HG02798 (cell line): ENCODE data around the gene SLC35F3.

Source experiments
- ATAC-seq: cut with Tn5 transposase; IDR thresholded peaks from one replicate; pipeline ENCODE4 v1.9.1; 2021; ENCODE audit warnings: mild to moderate bottlenecking; ENCODE audit not compliant: unreplicated experiment, poor library complexity

SLC35F3 gene

DNA sequence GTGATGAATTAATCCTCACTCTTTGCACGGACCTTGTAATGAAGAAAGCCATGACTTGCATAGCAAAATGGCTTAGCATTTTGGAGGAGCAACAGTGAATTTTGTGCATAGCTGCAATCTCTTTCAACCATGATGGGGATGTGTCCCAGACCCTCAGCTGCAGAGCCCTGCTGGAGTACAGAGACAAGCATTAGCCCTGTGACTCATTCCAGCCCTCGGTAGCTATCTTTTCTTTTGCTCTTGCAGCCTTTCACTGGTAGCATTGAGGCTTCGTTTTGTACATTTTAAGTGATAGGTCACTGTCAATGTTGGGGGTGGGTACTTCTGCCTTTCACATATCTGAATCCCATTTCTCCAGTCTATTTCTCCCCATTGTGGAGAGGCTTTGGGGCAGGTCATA lies 58.4 kb downstream of the SLC35F3 start:
- no peak for ATAC-seq

DNA sequence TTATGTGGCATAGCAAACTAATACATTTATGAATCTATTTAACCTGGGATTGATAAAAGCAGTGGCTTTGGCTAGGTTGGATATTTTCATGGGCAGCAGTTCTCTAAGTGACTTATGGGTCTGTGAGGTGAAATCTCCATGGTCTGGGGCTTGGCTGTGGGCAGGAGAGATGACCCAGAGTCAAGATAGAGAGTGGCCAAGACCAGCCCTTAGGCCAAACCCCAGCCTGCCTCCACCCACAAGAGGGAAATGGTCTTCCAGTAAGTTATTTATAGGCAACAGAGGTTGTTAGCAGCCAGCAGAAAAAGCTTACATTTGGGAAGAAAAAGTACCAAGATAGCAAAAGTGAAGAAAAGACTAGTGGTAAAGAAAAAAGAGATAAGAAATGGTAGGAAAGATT lies 61.4 kb downstream of the SLC35F3 start:
- ATAC-seq: no peak

DNA sequence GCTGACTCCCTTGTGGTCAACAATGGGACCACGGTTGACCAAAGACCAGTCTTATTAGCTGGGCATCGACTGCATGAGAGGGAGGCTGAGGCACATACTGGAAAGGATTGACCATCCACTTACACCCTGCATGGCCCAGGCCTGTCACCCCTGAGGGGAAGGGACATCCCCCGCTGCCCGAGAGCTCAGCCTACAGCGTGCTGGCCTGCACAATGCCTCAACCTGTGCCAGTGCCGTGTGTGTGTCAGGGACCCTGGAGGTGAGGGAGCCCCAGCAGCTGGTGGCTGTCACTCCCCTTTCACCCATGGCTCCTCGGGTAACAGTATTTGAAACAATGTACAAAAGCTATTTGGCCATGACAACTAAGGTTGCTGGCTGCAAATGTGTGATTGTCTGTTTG lies 67.3 kb downstream of the SLC35F3 start:
- no peak for ATAC-seq

DNA sequence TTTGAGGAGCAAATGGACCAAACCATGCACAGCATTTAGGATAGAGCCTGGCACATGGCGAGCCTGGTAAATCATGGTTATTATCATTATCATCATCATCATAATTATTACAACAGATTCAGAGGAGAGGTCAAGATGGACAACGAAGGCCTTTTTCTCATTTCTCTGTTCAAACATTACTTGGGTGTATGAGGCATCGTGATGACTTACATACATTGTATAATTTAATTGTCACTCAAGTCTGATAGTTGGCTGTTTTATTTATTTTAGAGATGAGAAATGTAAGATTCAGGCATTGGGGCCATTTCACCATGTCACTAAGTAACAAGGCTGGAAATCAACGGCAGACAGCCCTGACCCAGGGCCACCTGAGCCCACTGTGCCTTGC lies 68.1 kb downstream of the SLC35F3 start:
- no peak for ATAC-seq

DNA sequence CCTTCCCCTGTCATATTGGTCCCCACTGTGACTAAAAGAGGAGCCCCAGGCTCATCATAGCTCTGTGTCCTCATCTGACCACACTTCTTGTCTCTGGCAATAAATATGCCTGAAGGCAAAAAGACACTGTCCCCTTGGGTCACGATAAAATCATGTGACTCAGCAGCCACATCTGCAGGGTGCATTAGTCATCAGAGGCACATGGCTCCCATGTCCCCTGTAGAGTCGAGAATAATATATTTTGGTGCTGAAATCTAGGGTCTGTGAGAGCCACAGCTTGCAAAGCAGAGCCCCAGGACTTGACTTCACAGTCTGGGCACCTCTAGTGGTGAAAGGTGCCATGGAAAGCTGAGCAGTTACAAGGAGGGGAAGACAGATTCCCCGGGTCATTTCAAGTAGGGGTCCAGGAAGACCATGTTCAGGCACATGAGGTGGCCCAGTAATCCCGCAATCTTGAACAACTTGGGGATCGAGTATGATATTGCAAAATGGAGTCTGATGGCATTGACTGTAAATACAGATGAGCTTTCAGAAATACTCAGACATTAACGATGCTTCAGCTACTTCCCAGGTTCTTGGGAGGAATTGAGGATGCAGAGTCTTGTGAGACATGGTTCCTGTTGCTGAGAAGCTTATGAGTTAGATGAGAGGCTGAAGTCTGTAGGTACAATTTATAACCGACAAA lies 68.6 kb downstream of the SLC35F3 start:
- ATAC-seq: no peak

- ATAC-seq: no peak
Measured at GRCh38 chr1:233975486-233975885, 71.0 kb downstream of the SLC35F3 start.

DNA sequence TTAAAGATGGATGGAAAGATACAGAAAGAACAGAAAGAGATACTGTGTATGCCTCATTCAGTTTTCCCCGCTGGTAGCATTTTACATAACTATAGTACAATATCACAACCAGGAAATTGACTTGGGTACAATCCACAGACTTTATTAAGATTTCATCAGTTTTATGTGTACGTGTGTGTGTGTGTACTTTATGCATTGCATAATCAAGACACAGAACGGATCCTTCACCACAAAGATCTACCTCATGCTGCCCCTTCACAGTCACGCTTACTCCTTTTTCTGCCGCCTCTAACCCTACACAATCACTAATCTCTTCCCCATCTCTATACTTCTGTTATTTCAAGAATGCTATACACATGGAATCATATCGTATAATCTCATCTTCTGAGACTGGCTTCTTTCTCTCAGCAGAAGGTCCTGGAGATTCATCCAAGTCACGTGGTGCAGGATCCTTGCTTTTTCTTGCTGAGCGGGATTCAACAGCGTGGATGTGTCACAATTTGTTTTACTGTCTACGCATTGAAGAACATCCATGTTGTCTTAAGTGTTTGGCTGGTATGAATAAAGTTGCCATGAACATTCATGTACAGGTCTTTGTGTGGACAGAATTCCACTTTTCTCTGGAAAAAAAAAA lies 76.7 kb downstream of the SLC35F3 start:
- ATAC-seq: no peak

- ATAC-seq: no peak
Measured at GRCh38 chr1:233982827-233983518, 78.5 kb downstream of the SLC35F3 start.

DNA sequence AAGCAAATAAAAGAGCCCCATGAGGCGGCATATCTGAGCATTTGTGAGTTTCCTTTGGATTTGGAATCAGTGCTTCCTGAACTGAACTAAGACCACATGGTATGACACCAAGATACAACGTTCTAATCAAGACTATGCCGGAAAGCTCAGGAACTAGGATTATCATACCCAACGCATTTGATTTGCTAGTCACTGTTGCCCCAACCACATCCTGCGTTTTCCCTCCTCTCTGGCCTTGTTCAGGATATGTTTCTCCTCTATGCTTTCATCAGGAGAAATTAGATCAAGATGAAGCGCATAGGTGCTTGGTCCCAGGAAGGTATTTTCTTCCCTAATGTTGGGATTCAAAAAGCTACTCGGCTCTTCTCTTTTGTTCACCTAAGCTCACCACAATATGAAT lies 79.3 kb downstream of the SLC35F3 start:
- no peak for ATAC-seq

GRCh38 chr1:233988963-233989696 lies 84.7 kb downstream of the SLC35F3 start:
- ATAC-seq: no peak

GRCh38 chr1:233990486-233990885 lies 86.0 kb downstream of the SLC35F3 start:
- ATAC-seq: no peak

DNA sequence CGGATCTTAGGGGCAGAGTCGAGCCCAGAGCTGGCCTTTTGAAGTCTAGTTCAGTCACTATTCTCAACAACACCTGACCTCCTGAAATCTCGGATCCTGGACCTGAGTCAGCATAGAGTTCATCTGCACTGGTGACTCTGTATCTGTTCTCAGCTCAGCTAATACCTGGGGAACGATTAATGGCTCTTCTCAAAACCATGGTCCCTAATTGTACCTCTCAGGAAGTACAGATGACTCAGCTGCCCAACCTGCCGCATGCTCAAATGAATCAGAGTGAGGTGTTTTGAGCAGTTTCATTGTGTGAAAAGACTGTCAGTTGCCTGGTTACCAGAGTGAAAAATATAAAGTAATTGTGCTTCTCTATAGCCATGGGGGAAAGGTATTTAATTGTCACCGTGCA lies 89.2 kb downstream of the SLC35F3 start:
- ATAC-seq: no peak

DNA sequence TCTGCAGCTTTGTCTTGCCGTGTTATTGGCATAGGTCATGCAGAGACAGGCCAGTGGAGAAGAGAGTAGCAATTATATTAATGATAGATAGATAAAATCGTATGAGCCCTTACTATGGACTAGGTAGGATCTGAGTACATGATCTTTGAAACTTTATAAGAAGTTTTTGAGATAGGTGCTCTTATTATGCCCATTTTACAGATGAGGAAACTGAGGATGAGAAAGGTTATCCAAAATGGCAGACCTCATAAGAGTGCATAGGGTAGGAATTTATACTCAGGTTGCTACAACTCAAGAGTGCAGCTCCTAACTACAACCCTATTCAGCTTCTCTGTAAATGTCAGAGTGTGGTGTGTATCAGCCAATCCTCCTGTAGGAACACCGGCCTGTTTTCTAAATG lies 89.6 kb downstream of the SLC35F3 start:
- ATAC-seq: no peak

DNA sequence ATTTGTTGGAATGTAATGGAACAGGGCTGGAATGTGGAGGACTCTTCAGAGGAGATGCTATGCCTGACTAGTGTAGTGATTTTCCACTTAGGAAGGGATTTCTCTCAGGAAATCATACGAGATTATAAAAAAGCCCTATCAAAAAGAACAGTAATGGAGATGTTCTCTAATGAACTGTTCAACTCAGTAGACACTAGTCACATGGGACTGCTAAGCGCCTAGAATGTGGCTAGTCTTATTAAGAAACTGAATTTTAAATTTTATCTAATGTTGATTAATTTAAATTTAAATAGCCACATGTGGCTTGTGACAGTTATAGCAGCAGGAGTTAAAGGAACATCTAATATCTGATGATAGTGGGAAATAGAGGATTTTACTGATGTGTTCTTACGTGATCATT lies 94.0 kb downstream of the SLC35F3 start:
- ATAC-seq: no peak

DNA sequence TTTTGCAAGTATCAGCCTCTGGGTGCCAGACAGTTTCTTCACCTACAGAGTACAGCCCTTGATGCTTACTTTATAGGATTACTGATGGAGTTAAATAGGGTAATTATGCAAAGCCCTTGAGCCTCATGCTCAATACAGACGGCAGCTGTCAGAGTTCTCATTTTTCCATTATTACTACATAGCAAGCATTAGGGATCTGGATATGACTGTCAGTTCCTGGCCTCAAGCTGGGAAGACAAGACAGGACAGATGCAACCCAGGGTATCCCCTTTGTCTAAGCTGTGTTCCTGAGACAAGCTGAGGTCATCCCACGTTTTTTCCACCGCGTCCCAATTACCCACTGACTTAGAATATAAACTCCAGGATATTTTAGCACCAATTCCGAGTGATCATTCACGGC lies 94.4 kb downstream of the SLC35F3 start:
- ATAC-seq: no peak

- ATAC-seq: no peak
Measured at GRCh38 chr1:234000557-234001041, 96.1 kb downstream of the SLC35F3 start.

DNA sequence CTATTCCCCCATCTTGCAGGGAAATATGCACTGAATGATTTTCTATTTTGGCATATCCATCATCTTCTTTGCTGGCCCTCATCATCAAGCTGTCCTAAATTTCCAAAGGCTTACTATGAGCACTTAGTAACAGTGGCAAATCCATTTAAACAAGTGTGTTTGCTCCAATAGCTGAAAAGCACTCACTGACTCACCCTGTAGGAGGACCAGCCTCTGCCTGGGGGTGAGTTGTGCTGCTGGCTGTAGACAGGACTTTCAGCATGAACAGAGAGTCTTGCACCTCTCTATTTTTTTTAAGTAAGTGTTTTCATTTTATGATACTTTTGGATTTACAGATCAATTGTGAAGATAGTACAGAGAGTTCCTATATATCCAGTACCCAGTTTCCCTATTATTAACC lies 97.3 kb downstream of the SLC35F3 start:
- no peak for ATAC-seq

DNA sequence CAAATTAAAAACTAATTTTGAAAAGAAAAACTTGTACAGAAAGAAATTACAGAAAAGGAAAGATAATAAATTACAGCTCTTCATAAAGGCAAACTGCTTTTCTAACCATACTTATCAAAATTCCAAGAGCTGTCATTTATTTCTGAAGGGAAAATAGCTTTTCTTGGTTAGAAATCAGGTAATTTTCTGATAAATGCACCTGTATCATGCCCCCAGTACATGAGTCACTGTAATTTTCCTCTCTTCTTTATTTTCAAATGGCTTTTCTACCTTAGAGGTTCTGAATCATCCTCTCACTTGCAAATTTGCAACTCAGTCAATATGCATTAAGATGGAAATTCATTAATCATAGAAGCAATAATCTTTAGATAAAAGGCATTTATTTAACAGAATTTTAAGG lies 100.1 kb downstream of the SLC35F3 start:
- ATAC-seq: no peak

DNA sequence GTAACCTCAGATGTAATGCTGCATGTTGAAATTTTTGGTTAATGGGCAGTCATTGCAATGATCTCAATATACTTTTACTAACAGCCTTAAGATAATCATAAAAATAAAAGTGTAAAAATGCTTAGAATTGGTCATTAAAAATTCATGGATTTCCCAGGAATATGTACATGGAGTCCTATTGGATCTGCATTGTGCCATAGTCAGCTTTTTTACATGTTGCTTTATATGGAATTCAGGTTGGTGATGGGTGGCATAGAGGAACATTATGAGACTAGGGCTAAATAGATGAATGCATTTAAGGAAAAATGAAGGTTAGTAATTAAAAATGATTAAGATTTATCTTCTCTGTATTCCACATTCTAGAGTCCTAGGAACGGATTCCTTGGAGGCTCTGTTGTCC lies 103.2 kb downstream of the SLC35F3 start:
- ATAC-seq: no peak

DNA sequence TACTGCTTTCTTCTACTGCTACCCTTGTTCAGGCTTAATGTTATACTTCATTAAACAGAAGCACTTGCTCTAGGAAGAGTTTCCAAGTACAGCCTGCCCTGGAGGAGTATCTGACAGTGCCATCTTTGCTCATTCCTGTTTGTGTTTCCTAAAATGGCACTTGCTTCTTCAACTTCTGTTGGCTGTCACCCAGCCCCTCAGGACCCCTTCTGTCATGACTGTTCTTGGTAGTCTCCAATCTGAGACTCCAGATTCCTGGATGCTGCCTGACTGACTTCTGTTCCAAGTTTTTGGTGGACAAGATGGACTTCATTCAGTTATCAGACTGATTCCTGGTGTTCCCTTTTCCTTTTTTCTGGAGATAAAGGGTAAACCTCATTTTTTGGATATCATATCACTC lies 104.1 kb downstream of the SLC35F3 start:
- no peak for ATAC-seq

DNA sequence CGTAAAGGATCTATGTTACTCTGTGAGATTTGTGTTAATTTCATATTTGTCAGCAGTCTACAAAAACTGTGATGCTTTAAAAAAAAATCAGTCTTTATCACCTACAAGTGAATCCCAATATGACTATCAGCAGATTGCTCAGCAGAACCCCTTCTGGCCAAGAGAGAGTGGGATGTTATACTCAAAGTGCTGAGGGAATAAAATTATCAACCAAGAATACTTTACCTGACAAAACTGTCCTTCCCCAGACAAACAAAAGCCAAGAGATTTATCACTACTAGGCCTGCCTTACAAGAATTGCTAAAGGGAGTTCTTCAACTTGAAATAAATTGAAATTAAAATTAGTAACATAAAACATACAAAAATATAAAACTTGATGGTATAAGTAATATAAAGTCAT lies 105.2 kb downstream of the SLC35F3 start:
- ATAC-seq: no peak
